ENCODE measurements around the gene NOXA1.

- TF ChIP-seq, protein P1, sequence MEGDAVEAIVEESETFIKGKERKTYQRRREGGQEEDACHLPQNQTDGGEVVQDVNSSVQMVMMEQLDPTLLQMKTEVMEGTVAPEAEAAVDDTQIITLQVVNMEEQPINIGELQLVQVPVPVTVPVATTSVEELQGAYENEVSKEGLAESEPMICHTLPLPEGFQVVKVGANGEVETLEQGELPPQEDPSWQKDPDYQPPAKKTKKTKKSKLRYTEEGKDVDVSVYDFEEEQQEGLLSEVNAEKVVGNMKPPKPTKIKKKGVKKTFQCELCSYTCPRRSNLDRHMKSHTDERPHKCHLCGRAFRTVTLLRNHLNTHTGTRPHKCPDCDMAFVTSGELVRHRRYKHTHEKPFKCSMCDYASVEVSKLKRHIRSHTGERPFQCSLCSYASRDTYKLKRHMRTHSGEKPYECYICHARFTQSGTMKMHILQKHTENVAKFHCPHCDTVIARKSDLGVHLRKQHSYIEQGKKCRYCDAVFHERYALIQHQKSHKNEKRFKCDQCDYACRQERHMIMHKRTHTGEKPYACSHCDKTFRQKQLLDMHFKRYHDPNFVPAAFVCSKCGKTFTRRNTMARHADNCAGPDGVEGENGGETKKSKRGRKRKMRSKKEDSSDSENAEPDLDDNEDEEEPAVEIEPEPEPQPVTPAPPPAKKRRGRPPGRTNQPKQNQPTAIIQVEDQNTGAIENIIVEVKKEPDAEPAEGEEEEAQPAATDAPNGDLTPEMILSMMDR (IDR thresholded peaks at IDR 0.05): no peak
- TF ChIP-seq POLR2AphosphoS5 (IDR thresholded peaks at IDR 0.05) (no peak), POLR2A (IDR thresholded peaks at IDR 0.05) (no peak)
Observed at GRCh38 chr9:137432687-137433348, 9.6 kb downstream of the NOXA1 start.
